NCI-H1092 treated with DMSO at 0.1 percent for 48 hours (cell line): ENCODE data around the gene UBE2D4.
"Not testable (repeated sequence)": the region's sequence is repeated elsewhere in the genome, so short reads cannot be mapped to it uniquely, and the experiment has no call there.

ENCODE experiments used
- DNase-seq: peaks from one replicate; lab custom pipeline; 2025; lab: John Stamatoyannopoulos, UW

The UBE2D4 gene

GRCh38 chr7:43925984-43926797 lies at the start of gene UBE2D4:
UBE2D4 (plus strand) TSS chr7:43926436; CDS start chr7:43926533, 97 bp downstream.
- peak; percentile 87 for DNase-seq

DNA sequence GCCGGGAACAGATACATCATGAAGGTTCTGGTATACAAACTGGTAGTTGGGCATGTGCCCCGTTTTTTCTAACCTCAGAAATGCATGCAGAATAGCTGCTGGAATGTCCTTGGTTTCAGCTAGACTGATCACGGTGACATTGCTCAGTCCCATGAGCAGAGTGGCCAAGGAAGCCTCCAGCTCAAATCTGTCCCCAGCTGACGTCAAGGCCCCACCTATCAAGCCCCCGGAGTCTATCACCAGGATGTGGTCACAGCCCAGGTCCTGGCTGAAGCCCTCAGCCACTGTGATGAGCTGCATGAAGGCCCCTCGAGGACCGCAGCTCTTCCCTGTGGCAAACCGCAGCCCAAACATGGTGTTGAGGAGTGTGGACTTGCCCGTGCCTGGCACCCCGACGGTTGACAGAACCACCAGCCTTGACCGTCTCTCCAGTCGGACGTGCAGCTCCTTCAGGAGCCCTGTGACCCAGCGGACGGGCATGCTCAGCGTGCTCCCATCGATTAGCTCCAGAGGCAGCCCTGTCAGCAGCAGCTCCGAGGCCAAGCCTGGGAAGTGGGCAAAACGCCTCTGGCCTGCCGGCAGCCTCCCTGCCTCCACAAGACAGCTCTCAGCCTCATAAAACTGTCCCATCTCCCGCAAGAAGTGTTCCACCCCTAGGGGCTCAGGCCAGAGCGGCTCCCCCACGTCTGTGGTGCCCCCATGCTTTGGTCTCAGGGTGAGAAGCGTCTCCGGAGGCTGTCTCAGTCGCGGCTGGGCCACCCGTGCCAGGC lies 49.1 kb upstream of the UBE2D4 start:
- DNase-seq: no peak

DNA sequence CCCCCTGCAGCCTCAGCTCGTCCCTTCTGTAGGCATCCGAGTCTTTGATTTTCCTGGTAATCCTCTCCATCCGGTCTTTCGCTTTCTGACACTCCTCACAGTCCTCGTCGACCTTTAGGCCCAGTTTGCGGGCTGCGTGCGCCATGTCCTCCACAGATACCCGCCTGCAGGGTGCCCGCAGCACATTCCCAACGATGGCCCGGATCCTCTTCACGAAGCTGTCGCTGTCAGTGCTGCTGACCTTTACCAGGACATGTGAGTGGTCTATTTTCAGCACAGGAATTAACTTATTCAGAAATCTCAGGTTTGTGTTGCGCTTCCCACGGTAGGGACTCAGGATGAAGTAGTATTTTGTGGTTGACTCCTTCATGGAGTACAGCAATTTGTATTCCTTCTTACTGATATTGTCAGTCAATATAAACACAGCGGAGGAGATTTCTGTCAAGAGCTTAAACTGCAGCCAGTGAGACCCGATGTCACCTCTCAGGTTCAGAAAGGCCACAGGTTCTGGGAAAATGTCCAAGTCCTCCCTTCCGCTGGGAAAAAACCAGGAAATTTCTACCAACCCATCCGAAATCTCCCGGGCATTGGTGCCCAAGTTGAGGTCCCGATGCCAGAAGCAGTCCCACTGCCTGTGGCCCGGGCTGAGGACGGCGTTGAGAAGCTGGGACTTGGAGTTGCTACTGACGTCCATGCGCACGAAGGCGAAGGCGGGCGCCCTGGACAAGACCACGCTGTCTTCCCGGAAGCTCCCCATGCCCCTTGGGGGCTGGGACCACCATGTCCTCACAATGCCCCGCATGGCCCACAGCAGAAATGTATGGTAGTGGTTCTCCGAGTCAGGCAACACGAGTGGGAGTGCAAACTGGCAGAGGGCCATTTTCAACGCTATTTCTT lies 48.0 kb upstream of the UBE2D4 start:
- DNase-seq: no peak

GRCh38 chr7:43878867-43879266 lies 47.4 kb upstream of the UBE2D4 start:
- DNase-seq: no peak

GRCh38 chr7:43879477-43879876 lies 46.8 kb upstream of the UBE2D4 start:
- DNase-seq: no peak

DNA sequence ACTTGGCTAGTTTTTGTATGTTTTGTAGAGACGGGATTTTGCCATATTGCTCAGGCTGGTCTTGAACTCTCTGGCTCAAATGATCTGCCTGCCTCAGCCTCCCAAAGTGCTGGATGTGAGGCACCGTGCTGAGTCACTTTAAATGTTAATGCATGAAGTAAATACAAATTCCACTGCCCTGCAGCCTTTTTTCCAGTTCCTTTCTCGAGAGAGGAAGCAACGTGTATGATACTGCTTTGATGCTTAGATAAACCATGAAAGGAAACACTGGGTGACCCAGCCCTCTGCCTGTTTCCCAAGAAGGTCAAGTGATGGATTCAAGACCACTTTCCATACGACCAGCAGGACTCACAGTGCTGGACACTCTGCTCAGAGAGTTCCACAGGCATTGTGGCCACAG lies 45.6 kb upstream of the UBE2D4 start:
- DNase-seq: no peak

GRCh38 chr7:43884209-43884608 lies 42.0 kb upstream of the UBE2D4 start:
- DNase-seq: no peak

- no peak for DNase-seq
Observed at GRCh38 chr7:43884617-43885016, 41.6 kb upstream of the UBE2D4 start.

GRCh38 chr7:43888993-43889945 lies 37.0 kb upstream of the UBE2D4 start:
- DNase-seq: no peak

GRCh38 chr7:43890468-43890867 lies 35.8 kb upstream of the UBE2D4 start:
- DNase-seq: no peak

- DNase-seq: no peak
Observed at GRCh38 chr7:43891069-43891955, 34.9 kb upstream of the UBE2D4 start.

- no peak for DNase-seq
Observed at GRCh38 chr7:43895847-43896415, 30.3 kb upstream of the UBE2D4 start.

GRCh38 chr7:43898571-43898970 lies 27.7 kb upstream of the UBE2D4 start:
- not testable (repeated sequence) for DNase-seq

DNA sequence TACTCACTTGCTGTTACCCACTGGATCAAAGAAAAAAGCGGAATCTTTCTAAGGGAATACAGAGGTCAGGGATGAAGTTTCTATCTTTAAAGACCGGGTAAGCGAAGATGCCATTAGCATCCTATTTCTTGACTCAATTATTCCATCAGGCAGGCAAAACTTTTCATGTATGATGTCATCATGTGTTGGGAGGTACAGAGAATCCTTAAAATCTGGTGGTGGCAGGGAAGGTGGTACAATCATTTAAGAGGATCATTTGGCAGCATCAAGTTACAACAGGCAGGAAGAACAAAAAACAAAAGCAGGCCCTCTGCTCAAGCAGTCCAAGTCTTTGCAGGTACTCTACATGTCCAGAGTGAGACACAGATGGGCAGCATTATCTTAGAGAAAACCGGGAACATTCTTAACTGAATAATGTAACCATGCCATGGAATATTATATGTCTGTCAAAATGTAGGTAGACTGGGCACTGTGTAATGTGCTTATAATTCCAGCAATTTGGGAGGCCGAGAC lies 23.6 kb upstream of the UBE2D4 start:
- DNase-seq: no peak

GRCh38 chr7:43904533-43905208 lies 21.6 kb upstream of the UBE2D4 start:
- DNase-seq: no peak

- no peak for DNase-seq
Observed at GRCh38 chr7:43905209-43905946, 20.9 kb upstream of the UBE2D4 start.

GRCh38 chr7:43905956-43906330 lies 20.3 kb upstream of the UBE2D4 start:
- peak; percentile 37 for DNase-seq

GRCh38 chr7:43906331-43907010 lies 19.8 kb upstream of the UBE2D4 start, which contains the start of gene URGCP:
URGCP (minus strand) TSS chr7:43906596; CDS start chr7:43906575, 21 bp downstream.
- DNase-seq: peak; percentile 39
